ENCODE measurements around the gene BPIFB2. TPM values are rescaled to one million over a fixed set of nuclear protein-coding genes. Genes with fewer than 3 reads are reported as not detected.

BPIFB2 gene
- polyA plus RNA-seq, 1 donor from 2014 or later = not detected

GRCh38 chr20:32986331-32986966, 21.1 kb upstream of the BPIFB2 start:
- Histone ChIP-seq H3K9me3 (ENCODE audit: low read length) (no peaks in the 10 kb centered on the region), H3K4me3 (ENCODE audit: low read length) (no peak overlapping the region), H3K9ac (ENCODE audit: low read length) (no peak overlapping the region), H4K20me1 (ENCODE audit: insufficient read depth) (no peaks in the 10 kb centered on the region), H3K4me2 (ENCODE audit: low read length) (no peak overlapping the region), H3K9me2 (ENCODE audit: insufficient read depth, low read length) (no peaks in the 10 kb centered on the region), H3F3A (ENCODE audit: insufficient read depth, low read length, poor library complexity, severe bottlenecking) (no peaks in the 10 kb centered on the region), H2AFZ (ENCODE audit: low read depth, low read length) (no peak overlapping the region), H3K36me3 (ENCODE audit: insufficient read depth, low read length) (no peaks in the 10 kb centered on the region), H3K27me3 (ENCODE audit: insufficient read depth, low read depth, low read length) (no peaks in the 10 kb centered on the region), H3K79me2 (replicated peaks; ENCODE audit: insufficient read depth, low read length) (no peaks in the 10 kb centered on the region), H3K27ac (ENCODE audit: low read length) (no peak overlapping the region)
- TF ChIP-seq REST (IDR thresholded peaks at IDR 0.05; ENCODE audit: borderline replicate concordance) = no peak
- TF ChIP-seq EP300 (conservative IDR thresholded peaks at IDR 0.05; ENCODE audit: poor library complexity, severe bottlenecking) = no peak
- TF ChIP-seq EZH2 (IDR thresholded peaks at IDR 0.05; ENCODE audit: borderline replicate concordance, insufficient read depth, low read length, poor library complexity, severe bottlenecking) = no peak
- TF ChIP-seq MXI1 (conservative IDR thresholded peaks at IDR 0.05; ENCODE audit: poor library complexity, severe bottlenecking) = no peak
- TF ChIP-seq CTCF (IDR thresholded peaks at IDR 0.05; ENCODE audit: poor library complexity, severe bottlenecking) = no peak
- no peak for TF ChIP-seq SMC3 (conservative IDR thresholded peaks at IDR 0.05; ENCODE audit: poor library complexity)

- Histone ChIP-seq H3K9ac (ENCODE audit: low read length) (no peak overlapping the region), H3K27me3 (ENCODE audit: insufficient read depth, low read depth, low read length) (no peaks in the 10 kb centered on the region), H3K9me2 (ENCODE audit: insufficient read depth, low read length) (no peaks in the 10 kb centered on the region), H3K36me3 (ENCODE audit: insufficient read depth, low read length) (no peaks in the 10 kb centered on the region), H3K79me2 (replicated peaks; ENCODE audit: insufficient read depth, low read length) (no peaks in the 10 kb centered on the region), H3K27ac (ENCODE audit: low read length) (no peak overlapping the region), H3F3A (ENCODE audit: insufficient read depth, low read length, poor library complexity, severe bottlenecking) (no peaks in the 10 kb centered on the region), H4K20me1 (ENCODE audit: insufficient read depth) (no peaks in the 10 kb centered on the region), H2AFZ (ENCODE audit: low read depth, low read length) (no peak overlapping the region), H3K4me3 (ENCODE audit: low read length) (no peak overlapping the region), H3K4me2 (ENCODE audit: low read length) (no peak overlapping the region), H3K9me3 (ENCODE audit: low read length) (no peaks in the 10 kb centered on the region)
- TF ChIP-seq EP300 (conservative IDR thresholded peaks at IDR 0.05; ENCODE audit: poor library complexity, severe bottlenecking) = no peak
- no peak for TF ChIP-seq REST (IDR thresholded peaks at IDR 0.05; ENCODE audit: borderline replicate concordance)
- no peak for TF ChIP-seq TAF1 (IDR thresholded peaks at IDR 0.05; ENCODE audit: low read depth)
These were observed 20.3 kb upstream of the BPIFB2 start for GRCh38 chr20:32987044-32987825.

All from neural cell (in vitro differentiated cells).